Pons (tissue), 1 donor: ENCODE data around the gene MICU1.
"Not testable (repeated sequence)": the region's sequence is repeated elsewhere in the genome, so short reads cannot be mapped to it uniquely, and the experiment has no call there.

Source experiments
- DNase-seq: peaks from one replicate; pipeline ENCODE4 v3.0.0-alpha.2; 2016; ENCODE audit warnings: low spot score

Gene MICU1

GRCh38 chr10:72445851-72446250, 180.0 kb downstream of the MICU1 start:
- no peak for DNase-seq

GRCh38 chr10:72442969-72443368, 182.9 kb downstream of the MICU1 start:
- DNase-seq: not testable (repeated sequence)

- DNase-seq: no peak
These were observed 190.3 kb downstream of the MICU1 start for GRCh38 chr10:72435570-72435969.

GRCh38 chr10:72430936-72431335, 194.9 kb downstream of the MICU1 start:
- not testable (repeated sequence) for DNase-seq

GRCh38 chr10:72429931-72430330, 195.9 kb downstream of the MICU1 start:
- DNase-seq: no peak

GRCh38 chr10:72426986-72427385, 198.9 kb downstream of the MICU1 start:
- peak; percentile 18 for DNase-seq

- DNase-seq: peak; percentile 98
These were observed 200.7 kb downstream of the MICU1 start for GRCh38 chr10:72425133-72425532.

GRCh38 chr10:72424561-72424960, 201.3 kb downstream of the MICU1 start:
- no peak for DNase-seq

- DNase-seq: no peak
These were observed 202.5 kb downstream of the MICU1 start for GRCh38 chr10:72423426-72423825.

- no peak for DNase-seq
These were observed 203.9 kb downstream of the MICU1 start for GRCh38 chr10:72421885-72422540.

GRCh38 chr10:72419241-72419640, 206.6 kb downstream of the MICU1 start:
- DNase-seq: no peak

- no peak for DNase-seq
These were observed 207.2 kb downstream of the MICU1 start for GRCh38 chr10:72418679-72419078.

GRCh38 chr10:72417971-72418370, 207.9 kb downstream of the MICU1 start:
- DNase-seq: no peak

GRCh38 chr10:72416661-72417060, 209.2 kb downstream of the MICU1 start:
- no peak for DNase-seq

- no peak for DNase-seq
These were observed 211.2 kb downstream of the MICU1 start for GRCh38 chr10:72414642-72415041.

GRCh38 chr10:72409167-72409566, 216.7 kb downstream of the MICU1 start:
- no peak for DNase-seq

GRCh38 chr10:72407927-72408600, 217.8 kb downstream of the MICU1 start:
- DNase-seq: no peak

- DNase-seq: no peak
These were observed 218.4 kb downstream of the MICU1 start for GRCh38 chr10:72407471-72407870.

GRCh38 chr10:72395581-72395980, 230.3 kb downstream of the MICU1 start:
- not testable (repeated sequence) for DNase-seq

- no peak for DNase-seq
These were observed 233.3 kb downstream of the MICU1 start for GRCh38 chr10:72392571-72392970.

- no peak for DNase-seq
These were observed 235.1 kb downstream of the MICU1 start for GRCh38 chr10:72390764-72391163.

- no peak for DNase-seq
These were observed 236.2 kb downstream of the MICU1 start for GRCh38 chr10:72389716-72390115.

- DNase-seq: no peak
These were observed 236.9 kb downstream of the MICU1 start for GRCh38 chr10:72389014-72389413.

GRCh38 chr10:72388062-72388461, 237.8 kb downstream of the MICU1 start:
- DNase-seq: no peak
